HEK293 (cell line): ENCODE results near the gene CAPN8.

Experiments used
- CTCF ChIA-PET: fragments of 350-600 bp; formaldehyde crosslinking; extraction: SDS; loops from one replicate; lab custom pipeline; 2021; ENCODE audit warnings: antibody characterized with exemption; lab: Yijun Ruan, JAX
- POLR2A ChIA-PET: fragments of 300-600 bp; formaldehyde crosslinking; extraction: SDS; loops from one replicate; lab custom pipeline; 2020; ENCODE audit warnings: antibody characterized with exemption, inconsistent platforms; lab: Yijun Ruan, JAX
- H3K27ac ChIP-seq: fragments of 200-500 bp; sonication (Bioruptor generic); 2 replicates; pipeline ENCODE4 v1.5.1; 2014; ENCODE audit warnings: low read depth, low read length, control low read depth, inconsistent platforms; ENCODE audit errors: extremely low read depth
- H3K36me3 ChIP-seq, 2 experiments: fragments of 200-500 bp in 1 of 2; sonication (Bioruptor generic) in 1 of 2; 1 replicate in 1 of 2; 2 replicates in 1 of 2; pipeline ENCODE4 v1.5.1; 2014 to 2017; ENCODE audit warnings: inconsistent platforms in 2 of 2, low read length in 2 of 2; ENCODE audit not compliant: control insufficient read depth in 2 of 2, insufficient read depth in 1 of 2
- H3K4me1 ChIP-seq: fragments of 200-500 bp; sonication (Bioruptor generic); 2 replicates; pipeline ENCODE4 v1.5.1; 2014; ENCODE audit warnings: mild to moderate bottlenecking, low read length, inconsistent platforms; ENCODE audit not compliant: control insufficient read depth, insufficient read depth
- H3K4me3 ChIP-seq: 2 replicates; pipeline ENCODE4 v1.5.1; 2011; ENCODE audit warnings: low read depth, mild to moderate bottlenecking, control low read depth, low read length, moderate library complexity
- H3K9me3 ChIP-seq: fragments of 200-500 bp; sonication (Bioruptor generic); 2 replicates; pipeline ENCODE4 v1.5.1; 2014; ENCODE audit warnings: low read depth, low read length, inconsistent platforms; ENCODE audit not compliant: control insufficient read depth, insufficient read depth
- EGR2 ChIP-seq: fragments of 450-650 bp; formaldehyde crosslinking; IDR thresholded peaks from 2 replicates; pipeline ENCODE4 v1.5.1; 2016; ENCODE audit warnings: low read depth, missing biosample characterization, missing genetic modification characterization
- GLIS1 ChIP-seq: fragments of 450-650 bp; formaldehyde crosslinking; IDR thresholded peaks from 2 replicates; pipeline ENCODE4 v1.5.1; 2016; ENCODE audit warnings: missing biosample characterization, missing genetic modification characterization
- PATZ1 ChIP-seq: fragments of 450-650 bp; formaldehyde crosslinking; IDR thresholded peaks from 2 replicates; pipeline ENCODE4 v1.5.1; 2016; ENCODE audit warnings: missing biosample characterization, missing genetic modification characterization
- PRDM10 ChIP-seq: fragments of 450-650 bp; formaldehyde crosslinking; IDR thresholded peaks from 2 replicates; pipeline ENCODE4 v1.5.1; 2016; ENCODE audit warnings: missing biosample characterization, missing genetic modification characterization
- RBAK ChIP-seq: fragments of 450-650 bp; formaldehyde crosslinking; IDR thresholded peaks from 2 replicates; pipeline ENCODE4 v1.5.1; 2016; ENCODE audit warnings: missing biosample characterization, missing genetic modification characterization
- SCRT2 ChIP-seq: fragments of 450-650 bp; formaldehyde crosslinking; IDR thresholded peaks from 2 replicates; pipeline ENCODE4 v1.5.1; 2016; ENCODE audit warnings: missing biosample characterization, missing genetic modification characterization
- SP7 ChIP-seq: fragments of 450-650 bp; formaldehyde crosslinking; IDR thresholded peaks from 2 replicates; pipeline ENCODE4 v1.5.1; 2016; ENCODE audit warnings: missing biosample characterization, missing genetic modification characterization
- ZBTB26 ChIP-seq: fragments of 450-650 bp; formaldehyde crosslinking; optimal IDR thresholded peaks from 2 replicates; pipeline ENCODE3; 2016; ENCODE audit warnings: missing biosample characterization, mild to moderate bottlenecking, missing genetic modification characterization
- ZNF10 ChIP-seq: fragments of 450-650 bp; formaldehyde crosslinking; IDR thresholded peaks from 2 replicates; pipeline ENCODE4 v1.5.1; 2017; ENCODE audit warnings: missing biosample characterization, missing genetic modification characterization
- ZNF121 ChIP-seq: fragments of 450-650 bp; formaldehyde crosslinking; IDR thresholded peaks from 2 replicates; pipeline ENCODE4 v1.5.1; 2016; ENCODE audit warnings: missing biosample characterization, missing genetic modification characterization
- ZNF133 ChIP-seq: fragments of 450-650 bp; formaldehyde crosslinking; IDR thresholded peaks from 2 replicates; pipeline ENCODE4 v1.5.1; 2016; ENCODE audit warnings: missing biosample characterization, missing genetic modification characterization
- ZNF302 ChIP-seq: fragments of 450-650 bp; formaldehyde crosslinking; IDR thresholded peaks from 2 replicates; pipeline ENCODE4 v1.5.1; 2016; ENCODE audit warnings: missing biosample characterization, missing genetic modification characterization, low read depth
- ZNF394 ChIP-seq: fragments of 450-650 bp; formaldehyde crosslinking; IDR thresholded peaks from 2 replicates; pipeline ENCODE4 v1.5.1; 2016; ENCODE audit warnings: missing biosample characterization, missing genetic modification characterization, mild to moderate bottlenecking, moderate library complexity, borderline replicate concordance
- ZNF48 ChIP-seq: fragments of 450-650 bp; formaldehyde crosslinking; IDR thresholded peaks from 2 replicates; pipeline ENCODE4 v1.5.1; 2016; ENCODE audit warnings: missing biosample characterization, missing genetic modification characterization
- ZNF510 ChIP-seq: fragments of 450-650 bp; formaldehyde crosslinking; IDR thresholded peaks from 2 replicates; pipeline ENCODE4 v1.5.1; 2018; ENCODE audit warnings: mild to moderate bottlenecking, missing genetic modification characterization, missing biosample characterization; ENCODE audit not compliant: insufficient replicate concordance
- ZNF660 ChIP-seq: fragments of 450-650 bp; IDR thresholded peaks from 2 replicates; pipeline ENCODE4 v1.5.1; 2018; ENCODE audit warnings: missing biosample characterization, mild to moderate bottlenecking, missing genetic modification characterization
- ZNF747 ChIP-seq: fragments of 450-650 bp; formaldehyde crosslinking; IDR thresholded peaks from 2 replicates; pipeline ENCODE4 v1.5.1; 2016; ENCODE audit warnings: missing biosample characterization, missing genetic modification characterization
- ZNF777 ChIP-seq: fragments of 450-650 bp; formaldehyde crosslinking; IDR thresholded peaks from 2 replicates; pipeline ENCODE4 v1.5.1; 2017; ENCODE audit warnings: missing biosample characterization, missing genetic modification characterization, borderline replicate concordance
- ZNF792 ChIP-seq: fragments of 450-650 bp; formaldehyde crosslinking; IDR thresholded peaks from 2 replicates; pipeline ENCODE4 v1.5.1; 2016; ENCODE audit warnings: missing biosample characterization, missing genetic modification characterization
- TF ChIP-seq, protein P1 (sequence below): fragments of 450-650 bp; formaldehyde crosslinking; IDR thresholded peaks from 2 replicates; pipeline ENCODE4 v1.5.1; 2016; ENCODE audit warnings: missing biosample characterization, missing genetic modification characterization, low read depth

The CAPN8 gene

DNA sequence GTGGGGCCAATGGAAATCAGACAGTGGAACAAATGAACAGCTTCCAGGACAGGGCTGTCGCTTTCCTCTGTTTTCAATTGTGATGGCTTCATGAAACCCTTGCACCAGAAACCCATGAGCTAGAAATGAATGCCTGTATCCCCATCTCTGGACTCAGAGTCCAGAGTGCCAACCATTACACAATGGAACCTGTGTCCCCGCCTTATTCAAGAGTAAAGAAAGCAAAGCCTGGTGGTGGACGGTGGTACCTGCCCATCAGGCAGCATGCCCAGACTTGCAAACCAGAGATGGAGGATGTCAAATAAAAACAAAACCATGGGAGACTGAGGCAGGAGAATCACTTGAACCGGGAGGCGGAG is 42.5 kb upstream of the CAPN8 start:
- H3K27ac ChIP-seq: peak overlapping the region; percentile 53; the same call in 1 of the 2 replicates
- ChIA-PET POLR2A (interaction anchor here (1.0 to 2.6 kb wide), 4 partner anchors 10 to 649 kb away, joined by 3 to 15 read pairs (median 3); partner anchors contain the start of gene CNIH4), CTCF (interaction anchor here (0.5 to 4.9 kb wide), 16 partner anchors 9 to 622 kb away, joined by 3 to 31 read pairs (median 4); partner anchors contain the start of gene NVL)
- H3K36me3 ChIP-seq: no peaks in the 10 kb centered on the region
- H3K9me3 ChIP-seq: no peaks in the 10 kb centered on the region
- H3K4me1 ChIP-seq: peaks cover 48% of the 10 kb centered on the region
- TF ChIP-seq ZNF48 (tag by site-specific recombination) (no peak), PRDM10 (tag by site-specific recombination) (peak; percentile 80), ZNF747 (no peak)
- H3K4me3 ChIP-seq: no peak overlapping the region

DNA sequence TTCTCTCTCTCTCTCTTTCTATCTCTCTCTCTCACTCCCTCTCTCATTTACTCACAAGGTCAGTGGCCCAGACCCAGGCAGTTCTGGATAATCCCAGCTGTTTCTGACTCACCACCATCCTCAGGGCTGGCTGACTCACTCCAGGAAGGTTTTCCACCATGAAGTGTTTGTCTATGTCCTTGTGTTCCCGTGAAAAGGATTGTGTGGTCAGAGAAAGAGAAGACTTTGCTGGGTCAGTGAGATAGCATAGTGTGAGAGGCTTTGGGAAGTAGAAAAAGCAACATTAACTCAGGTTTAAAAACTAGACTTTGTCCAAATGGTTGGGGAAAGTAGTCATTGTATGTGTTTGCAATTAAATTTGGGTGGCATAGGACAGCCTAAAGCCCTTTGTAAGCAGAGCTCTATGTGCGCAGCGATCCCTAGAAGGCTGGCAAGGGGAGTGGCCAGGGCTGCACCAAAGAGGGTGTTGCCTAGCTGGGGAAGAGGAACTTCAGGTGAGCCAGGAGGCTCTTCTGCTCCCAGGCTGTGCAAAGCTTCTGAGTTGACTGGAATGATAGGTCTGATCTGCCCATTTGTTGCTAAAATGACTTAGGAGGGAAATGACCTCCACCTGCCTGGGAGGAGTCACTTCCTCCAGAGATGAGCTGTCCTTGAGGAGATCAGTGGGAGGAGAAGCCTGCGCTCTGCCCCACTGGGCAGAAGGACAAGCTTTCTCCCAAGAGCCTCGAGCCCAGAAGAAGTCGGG is 41.9 kb upstream of the CAPN8 start:
- Histone ChIP-seq H3K36me3 (no peaks in the 10 kb centered on the region), H3K9me3 (no peaks in the 10 kb centered on the region), H3K4me3 (no peak overlapping the region; the same call in 1 of the 2 replicates), H3K27ac (peak overlapping the region; percentile 53), H3K4me1 (peaks cover 48% of the 10 kb centered on the region)
- POLR2A ChIA-PET: interaction anchor here (0.6 to 2.6 kb wide), 6 partner anchors 11 to 884 kb away, joined by 3 to 15 read pairs (median 4); partner anchors contain the start of gene CNIH4
- CTCF ChIA-PET: interaction anchor here (0.5 to 4.9 kb wide), 16 partner anchors 9 to 623 kb away, joined by 3 to 31 read pairs (median 4); partner anchors contain the start of gene NVL
- TF ChIP-seq ZNF133 (tag by site-specific recombination) (no peak), ZNF660 (tag by site-specific recombination) (peak; percentile 92), ZNF510 (tag by site-specific recombination) (no peak), SCRT2 (tag by site-specific recombination) (no peak), ZNF394 (tag by site-specific recombination) (peak; percentile 74; the same call in 1 of the 2 replicates), GLIS1 (tag by site-specific recombination) (peak; percentile 71), ZNF121 (tag by site-specific recombination) (no peak), ZNF747 (no peak), ZNF10 (peak; percentile 68; the same call in 1 of the 2 replicates), ZNF777 (tag by site-specific recombination) (no peak), RBAK (tag by site-specific recombination) (no peak), PATZ1 (tag by site-specific recombination) (peak; percentile 46), ZNF302 (tag by site-specific recombination) (no peak), ZNF792 (tag by site-specific recombination) (no peak), SP7 (peak; percentile 96), EGR2 (tag by site-specific recombination) (no peak), ZBTB26 (tag by site-specific recombination) (peak; percentile 17)
- TF ChIP-seq, protein P1, sequence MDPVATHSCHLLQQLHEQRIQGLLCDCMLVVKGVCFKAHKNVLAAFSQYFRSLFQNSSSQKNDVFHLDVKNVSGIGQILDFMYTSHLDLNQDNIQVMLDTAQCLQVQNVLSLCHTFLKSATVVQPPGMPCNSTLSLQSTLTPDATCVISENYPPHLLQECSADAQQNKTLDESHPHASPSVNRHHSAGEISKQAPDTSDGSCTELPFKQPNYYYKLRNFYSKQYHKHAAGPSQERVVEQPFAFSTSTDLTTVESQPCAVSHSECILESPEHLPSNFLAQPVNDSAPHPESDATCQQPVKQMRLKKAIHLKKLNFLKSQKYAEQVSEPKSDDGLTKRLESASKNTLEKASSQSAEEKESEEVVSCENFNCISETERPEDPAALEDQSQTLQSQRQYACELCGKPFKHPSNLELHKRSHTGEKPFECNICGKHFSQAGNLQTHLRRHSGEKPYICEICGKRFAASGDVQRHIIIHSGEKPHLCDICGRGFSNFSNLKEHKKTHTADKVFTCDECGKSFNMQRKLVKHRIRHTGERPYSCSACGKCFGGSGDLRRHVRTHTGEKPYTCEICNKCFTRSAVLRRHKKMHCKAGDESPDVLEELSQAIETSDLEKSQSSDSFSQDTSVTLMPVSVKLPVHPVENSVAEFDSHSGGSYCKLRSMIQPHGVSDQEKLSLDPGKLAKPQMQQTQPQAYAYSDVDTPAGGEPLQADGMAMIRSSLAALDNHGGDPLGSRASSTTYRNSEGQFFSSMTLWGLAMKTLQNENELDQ (tag by site-specific recombination): no peak
